Adrenal gland (tissue), 12 donors: ENCODE data around the gene ZRANB3. TPM values are rescaled to one million over a fixed set of nuclear protein-coding genes. Genes with fewer than 3 reads are reported as not detected.

Experiments
- DNase-seq, 7 donors: peaks; one replicate each; pipeline ENCODE4 v3.0.0-alpha.2; 2019 to 2020
- H3K27ac ChIP-seq, 5 donors: fragments of 200-600 bp; sonication (generic) in 4 of 5; 1 replicate in 3 of 5; 2 replicates in 2 of 5; pipeline versions ENCODE4 v1.5.1 to v1.8.0; 2016 to 2020; ENCODE audit warnings: mild to moderate bottlenecking in 1 of 5
- H3K27me3 ChIP-seq: fragments of 200-600 bp; 2 replicates; pipeline ENCODE4 v1.8.0; 2021
- H3K36me3 ChIP-seq, 2 donors: fragments of 200-600 bp; replicated peaks in 1 of 2; 1 replicate in 1 of 2; 2 replicates in 1 of 2; pipeline versions ENCODE4 v1.5.1 to v1.8.0; 2018 to 2022
- H3K4me1 ChIP-seq, 2 donors: fragments of 200-600 bp; replicated peaks in 1 of 2; 1 replicate in 1 of 2; 2 replicates in 1 of 2; pipeline versions ENCODE4 v1.5.1 to v1.8.0; 2018 to 2021
- H3K4me3 ChIP-seq, 4 donors: fragments of 200-600 bp; sonication (generic) in 3 of 4; one replicate each; pipeline ENCODE4 v1.5.1; 2016 to 2018
- H3K9me3 ChIP-seq, 3 donors: fragments of 200-600 bp; sonication (generic) in 1 of 3; replicated peaks in 1 of 3; 1 replicate in 2 of 3; 2 replicates in 1 of 3; pipeline versions ENCODE4 v1.5.1 to v1.8.0; 2016 to 2021
- POLR2A ChIP-seq, 2 donors: fragments of 450-650 bp; IDR thresholded peaks; one replicate each; pipeline ENCODE4 v1.6.1; 2017; ENCODE audit warnings: antibody characterized with exemption in 2 of 2, mild to moderate bottlenecking in 2 of 2, moderate library complexity in 1 of 2
- WGBS, 4 donors: extraction: QIAGEN DNeasy Blood & Tissue Kit in 2 of 4; methylation state at CpG; one replicate each; pipeline versions ENCODE4 v1.1.5 to v1.1.7; 2013 to 2017; 5-methylcytosine and 5-hydroxymethylcytosine counted together
- intact Hi-C, 2 donors: fragments of 100-400 bp; cut with DNase I; formaldehyde crosslinking; loops; one replicate each; pipeline versions ENCODE4 v1.14.1 to v1.15.0; 2022 to 2023
- polyA plus RNA-seq, 3 donors: library from polyadenylated mRNA; stranded (reverse); fragments of 200-250 nt in 2 of 3; fragments of 350-450 nt in 1 of 3; fragmentation: Illumina TruSeq in 1 of 3; extraction: RNeasy Lipid Tissue Mini Kit (QIAGEN cat#74804) in 1 of 3; gene quantifications; one replicate each; pipeline ENCODE4 v1.2.3, GENCODE V29; 2013 to 2014
- total RNA-seq, 9 donors: library from RNA; depleted of rRNA in 4 of 9; stranded (reverse); fragments of >200 nt in 4 of 9; fragments of 120-200 nt in 1 of 9; fragmentation: NEBNext Ultra II Directional in 1 of 9; extraction: Animal tissue kit (Norgen Biotek cat#: 25700) in 1 of 9; gene quantifications; one replicate each; pipeline versions ENCODE4 v1.1.0 to v1.2.4, GENCODE V29; 2013 to 2023
- TF ChIP-seq, protein P1 (sequence below), 6 experiments: fragments of 450-650 bp in 4 of 6; fragments of 200-600 bp in 2 of 6; sonication (generic) in 1 of 6; IDR thresholded peaks; 1 replicate in 5 of 6; 2 replicates in 1 of 6; pipeline versions ENCODE4 v1.5.1 to v1.8.0; 2016 to 2021; ENCODE audit warnings: antibody characterized with exemption in 6 of 6, mild to moderate bottlenecking in 2 of 6, moderate library complexity in 1 of 6
- donor health status: healthy with polysubstance abuse.
- donor health status: Bipolar disorder and iron deficiency.
- donor health status: DM: yes; HTN: yes; CAD: no.
- donor health status: DM: no; HTN: no; CAD: no.
- donor health status: DM: no; HTN: no; CAD: no.
- donor health status: DM: yes; HTN: yes; CAD: no.

Gene ZRANB3
- total and polyA plus RNA-seq, 12 donors = 1.0 to 16.8 (median 9.0) TPM

DNA sequence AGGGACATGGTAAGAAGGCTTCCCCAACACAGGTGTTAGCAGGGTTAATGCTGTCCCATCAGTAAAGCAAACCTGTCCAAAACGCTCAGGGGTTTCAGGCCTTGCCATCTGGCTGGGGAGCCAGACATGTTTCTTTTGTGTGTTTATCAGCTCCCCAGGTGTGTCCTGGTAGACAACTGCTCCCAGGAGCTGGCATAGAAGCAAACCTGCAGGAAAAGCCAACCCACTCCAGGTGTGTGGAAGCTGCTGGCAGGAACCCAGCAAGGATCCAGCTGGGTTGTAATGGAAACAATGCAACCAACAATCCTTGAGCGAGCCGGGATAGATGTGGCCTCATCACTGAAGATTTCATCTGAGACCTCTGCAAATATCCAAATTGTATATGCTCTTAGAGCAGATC is 355.8 kb downstream of the ZRANB3 start:
- Histone ChIP-seq H3K27me3 (no peaks in the 10 kb centered on the region), H3K9me3 (no peaks in the 10 kb centered on the region), H3K36me3 (peaks cover 0 to 7% of the 10 kb centered on the region in 2 donors), H3K4me1 (no peaks in the 10 kb centered on the region), H3K27ac (no peak overlapping the region), H3K4me3 (no peak overlapping the region)
- DNase-seq = no peak
- 68 to 94% (median 92%) methylated on average over 2 to 3 of the region's 3 CpGs for WGBS, 4 donors
- TF ChIP-seq POLR2A (IDR thresholded peaks at IDR 0.05) = no peak
- TF ChIP-seq, protein P1, sequence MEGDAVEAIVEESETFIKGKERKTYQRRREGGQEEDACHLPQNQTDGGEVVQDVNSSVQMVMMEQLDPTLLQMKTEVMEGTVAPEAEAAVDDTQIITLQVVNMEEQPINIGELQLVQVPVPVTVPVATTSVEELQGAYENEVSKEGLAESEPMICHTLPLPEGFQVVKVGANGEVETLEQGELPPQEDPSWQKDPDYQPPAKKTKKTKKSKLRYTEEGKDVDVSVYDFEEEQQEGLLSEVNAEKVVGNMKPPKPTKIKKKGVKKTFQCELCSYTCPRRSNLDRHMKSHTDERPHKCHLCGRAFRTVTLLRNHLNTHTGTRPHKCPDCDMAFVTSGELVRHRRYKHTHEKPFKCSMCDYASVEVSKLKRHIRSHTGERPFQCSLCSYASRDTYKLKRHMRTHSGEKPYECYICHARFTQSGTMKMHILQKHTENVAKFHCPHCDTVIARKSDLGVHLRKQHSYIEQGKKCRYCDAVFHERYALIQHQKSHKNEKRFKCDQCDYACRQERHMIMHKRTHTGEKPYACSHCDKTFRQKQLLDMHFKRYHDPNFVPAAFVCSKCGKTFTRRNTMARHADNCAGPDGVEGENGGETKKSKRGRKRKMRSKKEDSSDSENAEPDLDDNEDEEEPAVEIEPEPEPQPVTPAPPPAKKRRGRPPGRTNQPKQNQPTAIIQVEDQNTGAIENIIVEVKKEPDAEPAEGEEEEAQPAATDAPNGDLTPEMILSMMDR (IDR thresholded peaks at IDR 0.05) = no peak
- intact Hi-C loops = no loop called here

DNA sequence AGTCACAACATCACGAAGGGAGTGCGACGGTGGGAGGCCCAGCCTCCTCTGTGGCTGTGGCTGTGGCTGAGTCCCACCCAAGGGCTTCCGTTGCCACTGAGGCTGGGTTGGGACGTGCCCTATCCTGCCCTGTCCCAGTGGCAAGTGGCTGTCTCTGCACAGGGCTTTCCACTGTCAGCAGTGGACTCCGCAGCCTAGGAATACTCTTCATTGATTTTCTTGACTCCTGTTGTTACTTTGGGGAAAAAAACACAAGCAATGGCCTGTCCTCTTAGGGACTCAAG is 356.3 kb downstream of the ZRANB3 start:
- Histone ChIP-seq H3K27me3 (no peaks in the 10 kb centered on the region), H3K4me1 (no peaks in the 10 kb centered on the region), H3K4me3 (no peak overlapping the region), H3K36me3 (peaks cover 0 to 11% of the 10 kb centered on the region in 2 donors), H3K27ac (no peak overlapping the region), H3K9me3 (no peaks in the 10 kb centered on the region)
- WGBS, 4 donors = 95 to 97% (median 96%) methylated on average over 6 of the region's 6 CpGs
- DNase-seq = no peak
- no peak for TF ChIP-seq POLR2A (IDR thresholded peaks at IDR 0.05)
- TF ChIP-seq, protein P1 (IDR thresholded peaks at IDR 0.05) = no peak
- intact Hi-C loops = no loop called here

DNA sequence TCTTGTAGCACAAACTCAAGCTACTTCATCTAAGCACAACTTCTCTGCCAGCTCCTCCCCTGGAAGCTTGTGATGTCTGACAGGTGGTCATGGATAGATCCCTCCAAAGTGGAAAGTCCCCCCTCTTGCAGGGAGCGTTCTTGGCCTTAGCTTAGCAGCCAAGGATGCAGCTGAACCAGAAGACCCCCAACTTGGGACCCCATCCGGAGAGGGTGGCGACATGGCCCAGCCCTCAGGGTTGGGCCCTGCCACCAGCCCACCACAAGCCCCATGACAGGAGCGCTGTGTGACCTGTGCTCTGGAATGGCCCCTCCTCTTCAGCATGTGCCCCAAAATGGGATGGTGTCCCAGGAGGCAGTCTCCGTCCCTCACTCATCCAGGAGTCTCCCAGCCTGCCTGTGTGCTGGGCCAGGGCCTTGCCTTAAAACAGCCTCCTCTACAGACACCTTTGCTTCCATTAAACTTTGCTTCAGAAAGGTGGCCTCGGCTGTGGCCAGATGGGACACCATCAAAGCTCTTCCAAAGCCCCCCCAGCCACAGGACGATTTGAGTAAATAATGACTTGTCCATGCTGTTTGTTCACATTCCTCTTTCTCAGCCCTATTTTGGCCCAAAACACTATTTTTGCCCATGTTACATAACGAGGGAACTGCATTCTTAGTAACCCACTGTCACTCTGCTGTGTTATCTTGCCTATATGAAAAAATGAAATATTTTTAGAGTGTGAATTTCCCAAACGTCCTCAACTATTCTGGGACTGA is 356.8 kb downstream of the ZRANB3 start:
- TF ChIP-seq, protein P1 (IDR thresholded peaks at IDR 0.05) = no peak
- peaks cover 0 to 16% of the 10 kb centered on the region in 2 donors for H3K36me3 ChIP-seq
- WGBS, 4 donors = 78 to 89% (median 88%) methylated on average over 5 to 9 of the region's 9 CpGs

DNA sequence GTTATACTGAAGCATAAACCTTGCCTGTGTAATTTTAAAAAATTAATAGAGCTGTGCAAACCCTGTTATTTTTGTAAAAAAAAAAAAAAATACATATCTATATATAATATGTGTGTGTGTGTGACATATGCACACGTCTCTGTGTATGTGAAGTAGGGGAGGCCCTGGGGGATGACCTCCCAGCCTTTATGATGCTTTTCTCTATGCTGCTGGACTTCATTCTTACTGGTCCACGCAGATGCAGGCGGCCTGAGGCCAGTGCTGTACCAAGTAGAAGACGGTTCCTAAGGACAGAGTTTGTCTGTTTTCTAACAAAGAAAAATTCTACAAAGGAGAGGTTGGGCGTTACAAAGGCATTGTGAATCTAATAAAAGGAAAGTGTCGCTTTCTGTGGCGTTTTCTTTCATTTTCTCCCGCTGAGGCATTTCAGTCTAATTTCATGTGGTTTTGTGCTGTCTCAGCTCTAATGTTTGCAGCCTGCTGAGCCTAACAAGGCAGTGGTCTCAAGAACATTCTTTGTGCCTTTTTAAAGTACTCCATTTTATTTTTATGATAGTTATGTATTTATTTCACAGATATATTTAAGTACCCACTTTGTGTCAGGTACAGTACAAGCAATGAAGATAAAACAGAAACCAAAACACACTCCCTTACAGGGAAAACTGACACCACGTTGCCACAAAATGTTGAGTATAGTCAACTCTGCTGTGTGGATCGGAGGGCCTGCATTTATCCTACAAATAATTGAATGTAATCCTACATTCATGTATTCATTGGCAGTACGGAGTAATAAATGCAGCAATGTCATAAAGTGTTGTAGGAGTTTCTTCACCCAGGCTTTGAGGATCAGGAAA is 360.9 kb downstream of the ZRANB3 start:
- intact Hi-C loops = no loop called here
- Histone ChIP-seq H3K4me1 (no peaks in the 10 kb centered on the region), H3K4me3 (no peak overlapping the region), H3K9me3 (no peaks in the 10 kb centered on the region), H3K36me3 (peaks cover 0 to 43% of the 10 kb centered on the region in 2 donors), H3K27me3 (no peaks in the 10 kb centered on the region), H3K27ac (no peak overlapping the region)
- no peak for TF ChIP-seq POLR2A (IDR thresholded peaks at IDR 0.05)
- TF ChIP-seq, protein P1 (IDR thresholded peaks at IDR 0.05) = no peak
- WGBS, 4 donors = 89 to 94% (median 92%) methylated on average over 11 of the region's 11 CpGs
- no peak for DNase-seq

More for the DNA sequence above, 356.8 kb downstream of the ZRANB3 start:
- Histone ChIP-seq H3K27me3 (no peaks in the 10 kb centered on the region), H3K4me1 (no peaks in the 10 kb centered on the region), H3K9me3 (no peaks in the 10 kb centered on the region), H3K27ac (no peak overlapping the region), H3K4me3 (no peak overlapping the region)
- intact Hi-C loops = no loop called here
- DNase-seq = no peak
